IPS-15b (cell line): ENCODE measurements around the gene REELD1.

Source experiments
- H3K27me3 ChIP-seq: one replicate; pipeline ENCODE4 v1.6.1; 2013; ENCODE audit warnings: low read length; ENCODE audit not compliant: control insufficient read depth, insufficient read depth
- H3K36me3 ChIP-seq: one replicate; pipeline ENCODE4 v1.6.1; 2013; ENCODE audit warnings: low read length; ENCODE audit not compliant: control insufficient read depth, insufficient read depth
- H3K4me1 ChIP-seq: one replicate; pipeline ENCODE4 v1.6.1; 2013; ENCODE audit warnings: mild to moderate bottlenecking, low read length; ENCODE audit not compliant: control insufficient read depth, insufficient read depth
- H3K4me3 ChIP-seq: one replicate; pipeline ENCODE4 v1.5.1; 2013; ENCODE audit warnings: low read depth, low read length
- H3K9ac ChIP-seq: one replicate; pipeline ENCODE4 v1.6.1; 2013; ENCODE audit warnings: low read depth, mild to moderate bottlenecking, low read length
- H3K9me3 ChIP-seq: one replicate; pipeline ENCODE4 v1.6.1; 2013; ENCODE audit warnings: mild to moderate bottlenecking, low read length; ENCODE audit not compliant: control insufficient read depth, insufficient read depth

Gene REELD1

GRCh38 chr4:146273204-146273901, 59.0 kb downstream of the REELD1 start:
- Histone ChIP-seq H3K9me3 (no peaks in the 10 kb centered on the region), H3K4me1 (no peaks in the 10 kb centered on the region), H3K4me3 (no peak overlapping the region), H3K36me3 (no peaks in the 10 kb centered on the region), H3K27me3 (no peaks in the 10 kb centered on the region), H3K9ac (no peak overlapping the region)

- H3K36me3 ChIP-seq, result no peaks in the 10 kb centered on the region
- no peak overlapping the region for H3K4me3 ChIP-seq
- no peaks in the 10 kb centered on the region for H3K4me1 ChIP-seq
- no peaks in the 10 kb centered on the region for H3K9me3 ChIP-seq
- H3K9ac ChIP-seq, result no peak overlapping the region
- H3K27me3 ChIP-seq, result no peaks in the 10 kb centered on the region
Measured at GRCh38 chr4:146274774-146275173, 60.4 kb downstream of the REELD1 start.

GRCh38 chr4:146275370-146275769, 61.0 kb downstream of the REELD1 start:
- Histone ChIP-seq H3K4me1 (no peaks in the 10 kb centered on the region), H3K9me3 (no peaks in the 10 kb centered on the region), H3K27me3 (no peaks in the 10 kb centered on the region), H3K4me3 (no peak overlapping the region), H3K36me3 (no peaks in the 10 kb centered on the region), H3K9ac (no peak overlapping the region)

- no peaks in the 10 kb centered on the region for H3K36me3 ChIP-seq
- H3K9me3 ChIP-seq, result no peaks in the 10 kb centered on the region
- no peaks in the 10 kb centered on the region for H3K4me1 ChIP-seq
- no peaks in the 10 kb centered on the region for H3K27me3 ChIP-seq
- no peak overlapping the region for H3K9ac ChIP-seq
- H3K4me3 ChIP-seq, result no peak overlapping the region
Measured at GRCh38 chr4:146278986-146279385, 64.6 kb downstream of the REELD1 start.
